Dermis lymphatic vessel endothelial cell (primary cell): ENCODE data around the gene WFIKKN1. TPM values are rescaled to one million over a fixed set of nuclear protein-coding genes. Genes with fewer than 3 reads are reported as not detected.

Experiments used
- total RNA-seq: library from RNA; depleted of rRNA; stranded (reverse); fragments of >200 nt; gene quantifications from 2 replicates; pipeline ENCODE4 v1.2.1, GENCODE V29; 2014

The WFIKKN1 gene, protein sequence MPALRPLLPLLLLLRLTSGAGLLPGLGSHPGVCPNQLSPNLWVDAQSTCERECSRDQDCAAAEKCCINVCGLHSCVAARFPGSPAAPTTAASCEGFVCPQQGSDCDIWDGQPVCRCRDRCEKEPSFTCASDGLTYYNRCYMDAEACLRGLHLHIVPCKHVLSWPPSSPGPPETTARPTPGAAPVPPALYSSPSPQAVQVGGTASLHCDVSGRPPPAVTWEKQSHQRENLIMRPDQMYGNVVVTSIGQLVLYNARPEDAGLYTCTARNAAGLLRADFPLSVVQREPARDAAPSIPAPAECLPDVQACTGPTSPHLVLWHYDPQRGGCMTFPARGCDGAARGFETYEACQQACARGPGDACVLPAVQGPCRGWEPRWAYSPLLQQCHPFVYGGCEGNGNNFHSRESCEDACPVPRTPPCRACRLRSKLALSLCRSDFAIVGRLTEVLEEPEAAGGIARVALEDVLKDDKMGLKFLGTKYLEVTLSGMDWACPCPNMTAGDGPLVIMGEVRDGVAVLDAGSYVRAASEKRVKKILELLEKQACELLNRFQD
- under 0.01 and 0.09 TPM in 2 replicates for total RNA-seq

DNA sequence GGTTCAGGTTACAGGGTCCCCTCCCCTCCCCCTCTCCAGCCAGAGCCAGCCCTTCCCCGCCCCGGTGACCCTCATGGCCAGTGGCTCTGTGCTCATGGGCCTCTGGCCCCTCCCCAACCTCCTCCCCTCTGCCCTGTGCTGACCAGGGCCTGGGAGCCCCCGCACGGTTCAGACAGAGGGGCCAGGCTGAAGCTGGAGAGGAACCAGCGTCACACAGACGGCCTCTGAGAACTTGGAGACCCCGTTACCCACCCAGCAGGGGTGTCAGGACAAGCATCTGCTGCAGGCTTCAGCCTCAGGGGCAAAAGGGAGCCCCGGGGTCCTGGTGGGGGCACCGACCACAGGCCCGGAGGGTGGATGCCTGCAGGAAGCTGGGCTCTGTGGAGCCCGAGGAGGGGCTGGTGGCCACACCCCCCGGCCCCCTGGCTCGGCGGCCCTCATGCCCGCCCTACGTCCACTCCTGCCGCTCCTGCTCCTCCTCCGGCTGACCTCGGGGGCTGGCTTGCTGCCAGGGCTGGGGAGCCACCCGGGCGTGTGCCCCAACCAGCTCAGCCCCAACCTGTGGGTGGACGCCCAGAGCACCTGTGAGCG lies at the start of gene WFIKKN1:
Gene WFIKKN1, plus strand, starts transcription at position 171 of the 591 bp plus-strand sequence. Its CDS starts 269 bp downstream, at position 440.

DNA sequence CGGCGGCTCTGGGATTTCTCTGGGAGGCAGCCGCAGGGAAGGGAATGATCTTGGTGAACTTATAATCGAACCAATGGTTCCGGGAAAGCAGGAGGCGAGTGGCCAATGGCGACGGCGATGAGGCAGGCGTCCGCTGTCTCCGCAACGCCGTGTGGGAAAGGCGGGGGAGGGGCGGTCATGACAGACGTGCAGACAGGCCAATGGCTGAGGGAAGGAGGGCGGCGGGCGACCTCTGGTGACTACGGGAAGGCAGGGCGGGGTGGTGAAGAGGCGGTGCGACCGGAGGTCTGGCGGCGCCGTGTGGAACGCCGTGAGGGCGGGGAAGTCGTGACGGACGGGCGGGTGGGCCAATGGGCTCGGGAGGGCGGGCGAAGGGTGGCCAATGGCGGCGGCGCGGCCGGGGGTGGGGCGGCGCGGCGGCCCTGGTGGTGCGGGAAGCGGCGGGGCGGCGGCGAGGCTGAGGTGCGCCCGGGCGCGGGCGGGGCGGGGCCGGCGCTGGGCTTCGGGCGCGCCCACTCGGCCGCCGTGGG lies 41.1 kb upstream of the WFIKKN1 start, which contains the start of gene RAB40C:
Gene RAB40C, plus strand, starts transcription at position 409 of the 530 bp plus-strand sequence. CDS start 226 bp downstream, outside the sequence.

DNA sequence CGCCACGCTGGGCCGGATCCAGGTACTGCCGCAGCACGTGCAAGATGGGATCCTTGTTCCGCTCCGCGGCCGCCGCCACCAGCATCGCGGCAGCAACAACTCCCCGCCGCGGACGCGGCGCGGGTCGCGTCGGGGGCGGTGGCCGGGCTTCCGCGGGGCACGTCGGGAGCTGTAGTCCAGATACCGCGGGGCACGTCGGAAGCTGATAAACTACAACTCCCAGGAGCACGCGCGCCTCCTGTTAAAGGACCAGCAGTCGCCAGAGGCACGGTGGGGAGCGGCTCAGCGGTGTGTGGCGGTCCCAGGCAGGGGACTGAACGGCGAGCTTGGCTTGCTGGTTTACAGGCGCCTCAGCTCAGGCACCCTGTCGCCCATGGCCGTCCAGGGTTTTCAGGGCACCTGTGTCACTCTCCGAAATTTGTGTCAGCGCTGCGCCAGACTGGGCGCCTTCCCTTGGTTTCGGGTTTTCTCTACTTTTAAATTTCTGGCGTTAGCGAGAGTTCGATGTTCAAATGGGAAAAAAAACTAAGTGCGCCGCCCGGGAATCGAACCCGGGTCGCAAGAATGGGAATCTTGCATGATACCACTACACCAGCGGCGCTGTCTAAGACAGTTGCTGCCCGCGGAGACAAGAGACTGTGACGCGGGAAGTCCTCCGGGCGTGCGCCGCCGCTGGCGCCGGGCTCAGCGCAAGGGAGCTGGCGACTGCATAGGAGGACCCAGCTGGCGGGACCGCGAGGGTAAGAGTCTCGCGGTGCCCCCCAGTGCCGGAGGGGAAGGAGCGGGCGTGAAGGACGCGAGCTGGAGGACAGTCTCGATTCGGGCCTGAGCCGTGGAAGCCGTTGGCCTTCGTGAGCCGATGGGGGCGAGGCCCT lies 5.7 kb downstream of the WFIKKN1 start, which contains the start of gene METTL26:
Gene METTL26, minus strand, starts transcription at position 100 of the 875 bp plus-strand sequence. Its CDS starts 15 bp downstream, at position 85.

DNA sequence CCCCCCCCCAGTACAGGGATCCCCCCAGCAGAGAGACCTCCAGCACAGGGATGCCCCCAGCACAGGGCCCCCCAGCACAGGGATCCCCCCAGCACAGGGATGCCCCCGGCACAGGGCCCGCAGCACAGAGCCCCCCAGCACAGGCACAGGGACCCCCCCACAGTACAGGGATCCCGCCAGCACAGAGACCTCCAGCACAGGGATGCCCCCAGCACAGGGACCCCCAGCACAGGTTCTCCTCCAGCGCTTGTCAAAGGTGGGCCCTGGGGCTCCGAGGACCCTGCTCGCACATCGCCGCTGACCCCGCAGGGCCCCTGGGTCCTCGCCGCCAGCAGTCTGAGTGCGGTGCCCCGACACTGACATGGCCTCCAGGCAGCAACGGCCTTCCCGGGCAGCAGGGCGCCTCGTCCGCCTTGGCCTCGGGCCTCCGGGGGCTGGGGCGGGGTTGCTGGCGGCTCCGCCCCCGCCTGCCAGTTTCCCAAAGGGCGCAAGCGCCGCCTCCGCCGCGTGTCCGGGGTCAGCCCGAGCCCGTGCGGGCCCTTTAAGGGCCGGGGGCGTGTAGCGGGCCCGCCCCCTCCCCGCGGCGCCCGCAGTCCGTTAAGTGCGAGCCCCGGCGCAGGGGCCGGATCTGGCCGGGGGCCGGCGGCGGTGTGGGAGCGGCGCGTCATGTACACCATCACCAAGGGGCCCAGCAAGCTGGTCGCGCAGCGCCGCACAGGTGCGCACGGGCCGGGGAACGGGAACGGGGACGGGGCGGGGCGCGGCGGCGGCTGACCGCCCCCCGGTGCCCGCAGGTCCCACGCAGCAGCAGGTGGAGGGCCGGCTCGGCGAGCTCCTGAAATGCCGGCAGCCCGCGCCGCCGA lies 10.8 kb downstream of the WFIKKN1 start, which contains the start of gene MCRIP2:
Gene MCRIP2, plus strand, starts transcription at position 503 of the 863 bp plus-strand sequence. Its CDS starts 164 bp downstream, at position 667.

DNA sequence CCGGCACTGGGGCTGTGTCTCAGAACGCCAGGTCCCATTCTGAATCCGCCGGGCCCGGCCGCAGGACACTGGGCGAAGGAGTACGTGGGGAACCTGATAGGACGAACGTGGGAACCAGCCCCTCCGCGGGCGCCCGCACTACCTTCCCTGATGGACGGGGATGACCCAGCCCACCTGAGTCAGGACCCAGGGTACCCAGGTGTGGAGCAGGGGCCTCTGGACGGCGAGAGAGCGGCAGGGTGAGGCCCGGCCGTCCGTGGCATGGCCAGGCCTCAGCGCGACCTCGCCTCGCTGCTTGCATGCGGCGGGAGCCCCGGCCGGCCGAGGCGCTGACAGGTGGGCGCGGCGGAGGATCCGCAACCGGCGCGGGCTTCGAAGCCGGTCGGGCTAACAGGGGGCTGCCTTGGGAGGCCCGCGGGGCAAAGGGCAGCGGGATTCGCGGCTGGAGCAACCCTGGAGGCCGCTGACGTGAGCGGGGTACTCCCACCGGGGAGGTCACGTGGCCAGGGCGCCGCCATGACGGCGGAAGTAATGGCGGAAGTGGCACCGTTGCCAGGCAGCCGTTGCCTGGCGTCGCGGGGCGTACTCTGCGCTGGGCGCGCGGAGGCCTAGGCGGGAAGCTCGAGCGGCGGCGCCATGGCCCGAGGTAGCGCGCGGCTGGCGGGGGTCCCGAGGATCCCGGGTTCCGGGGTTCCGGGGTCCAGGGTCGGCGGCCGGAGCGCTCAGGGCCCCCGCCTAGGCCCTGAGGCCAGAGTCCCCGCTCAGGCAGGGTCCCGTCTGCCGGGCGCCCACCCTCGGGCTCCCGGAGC lies 18.2 kb downstream of the WFIKKN1 start, which contains the start of gene WDR90:
Gene WDR90, plus strand, starts transcription at position 585 of the 809 bp plus-strand sequence. Its CDS starts 52 bp downstream, at position 637.

DNA sequence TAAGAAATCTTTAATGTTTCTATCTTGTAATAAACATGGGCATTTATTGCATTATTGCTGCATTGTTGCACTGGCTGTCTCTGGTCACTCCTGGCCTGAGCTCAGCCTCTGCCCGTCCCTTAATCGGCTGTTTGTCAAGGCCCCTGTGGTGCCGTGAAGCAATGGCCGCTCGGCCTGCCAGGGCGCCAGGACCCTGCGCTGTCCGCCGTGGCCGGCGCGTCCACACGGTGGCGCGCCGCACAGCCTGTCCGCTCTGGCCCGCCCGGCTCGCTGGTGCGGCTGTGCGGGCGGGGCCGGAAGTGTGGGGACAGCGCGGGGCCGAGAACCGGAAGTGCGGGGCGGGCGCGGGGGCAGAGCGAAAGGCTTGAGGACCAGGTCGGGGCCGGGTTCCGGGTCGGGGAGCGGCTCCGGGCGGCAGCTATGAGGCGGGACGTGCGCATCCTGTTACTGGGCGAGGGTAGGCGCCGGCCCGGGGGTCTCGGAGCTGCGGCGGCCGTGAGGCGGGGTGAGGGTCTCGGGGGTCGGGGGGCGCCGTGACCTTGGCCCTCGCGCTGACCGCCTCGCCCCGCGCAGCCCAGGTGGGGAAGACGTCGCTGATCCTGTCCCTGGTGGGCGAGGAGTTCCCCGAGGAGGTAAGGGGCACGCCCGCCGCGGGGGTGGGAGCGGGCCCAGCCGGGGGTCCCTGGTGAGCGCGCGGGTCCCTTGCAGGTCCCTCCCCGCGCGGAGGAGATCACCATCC lies 37.2 kb downstream of the WFIKKN1 start, which contains the start of gene RHOT2:
Gene RHOT2, plus strand, starts transcription at position 353 of the 739 bp plus-strand sequence. Its CDS starts 68 bp downstream, at position 421.

DNA sequence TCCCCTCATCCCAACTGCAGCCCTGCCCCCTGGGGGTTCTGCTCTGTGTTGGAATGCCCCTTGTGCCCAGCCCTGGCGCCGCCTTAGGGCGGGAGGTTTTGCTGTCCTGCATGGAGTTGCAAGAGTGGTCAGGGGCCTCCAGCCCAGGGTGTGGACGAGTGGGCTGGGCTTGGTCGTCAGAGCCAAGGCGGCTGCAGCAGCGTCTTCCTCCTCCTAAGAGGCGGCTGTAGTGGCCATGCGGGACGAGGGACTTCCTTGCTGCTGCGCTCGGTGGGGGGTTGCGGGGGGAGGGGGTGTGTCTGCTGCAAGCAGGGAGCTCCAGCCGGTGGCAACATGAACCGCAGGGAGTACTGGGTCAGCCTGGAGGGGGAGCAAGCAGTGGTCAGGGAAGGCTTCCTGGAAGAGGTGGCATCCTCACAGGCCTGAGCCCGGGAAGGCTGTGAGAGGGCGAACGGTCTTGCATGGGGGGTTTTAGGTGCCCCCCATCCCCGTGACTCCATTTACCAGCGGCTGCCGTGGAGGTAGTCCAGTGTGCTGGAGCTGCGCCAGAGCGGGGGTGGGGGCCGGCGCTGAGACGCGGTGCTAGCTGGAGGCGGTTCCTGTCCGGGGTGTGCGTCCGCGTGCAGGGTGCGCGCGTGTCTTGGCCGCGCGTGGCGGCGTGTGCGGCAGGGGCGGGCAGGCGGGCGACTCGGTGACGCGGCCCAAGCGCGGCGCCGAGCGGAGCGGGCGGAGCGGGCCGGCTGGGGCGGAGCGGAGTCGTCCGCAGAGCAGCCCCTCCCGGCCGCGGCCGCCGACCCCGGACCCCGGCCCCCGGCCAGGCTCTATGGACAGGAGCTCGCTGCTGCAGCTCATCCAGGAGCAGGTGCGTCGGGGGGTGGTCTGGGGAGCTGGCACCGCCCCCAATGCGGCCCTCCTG lies 44.4 kb downstream of the WFIKKN1 start, which contains the start of gene RHBDL1:
Gene RHBDL1, plus strand, starts transcription at position 704 of the 916 bp plus-strand sequence. Its CDS starts 120 bp downstream, at position 824.

DNA sequence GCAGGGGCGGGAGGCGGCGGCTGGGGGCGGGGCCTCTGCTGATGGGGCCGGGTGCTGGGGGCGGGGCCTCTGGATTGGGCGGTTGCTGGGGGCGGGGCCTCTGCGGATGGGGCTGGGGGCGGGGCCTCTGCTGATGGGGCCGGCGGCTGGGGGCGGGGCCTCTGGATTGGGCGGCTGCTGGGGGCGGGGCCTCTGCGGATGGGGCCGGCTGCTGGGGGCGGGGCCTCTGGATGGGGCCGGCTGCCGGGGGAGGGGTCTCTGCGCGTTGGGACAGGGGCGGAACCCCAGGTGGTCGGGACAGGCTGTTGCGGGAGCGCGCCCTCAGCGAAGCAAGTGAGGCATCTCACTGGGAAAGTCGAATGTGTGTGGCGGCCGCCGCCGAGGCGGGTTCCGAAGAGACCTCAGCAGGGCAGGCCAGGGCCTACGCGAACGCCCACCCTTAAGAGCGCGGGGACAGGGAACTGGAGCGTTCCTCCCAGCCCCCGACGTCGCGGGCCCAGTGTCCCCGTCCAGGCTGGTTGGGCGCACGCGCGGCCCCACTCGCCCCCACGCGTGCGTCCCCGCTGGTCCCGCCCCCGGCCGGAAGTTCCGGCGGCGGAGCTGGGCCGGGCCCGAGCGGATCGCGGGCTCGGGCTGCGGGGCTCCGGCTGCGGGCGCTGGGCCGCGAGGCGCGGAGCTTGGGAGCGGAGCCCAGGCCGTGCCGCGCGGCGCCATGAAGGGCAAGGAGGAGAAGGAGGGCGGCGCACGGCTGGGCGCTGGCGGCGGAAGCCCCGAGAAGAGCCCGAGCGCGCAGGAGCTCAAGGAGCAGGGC lies 49.2 kb downstream of the WFIKKN1 start, which contains the start of gene STUB1:
Gene STUB1, plus strand, starts transcription at position 597 of the 811 bp plus-strand sequence. Its CDS starts 116 bp downstream, at position 713.

Other genes with a start within 250 kb of the WFIKKN1 start
- 62.1 and 67.1 TPM in 2 replicates for gene PGAP6, start 249.0 kb upstream of the WFIKKN1 start, total RNA-seq
- gene NME4, start 233.8 kb upstream of the WFIKKN1 start, total RNA-seq: 31.6 and 32.1 TPM in 2 replicates
- 10.2 and 13.8 TPM in 2 replicates for gene DECR2, start 229.1 kb upstream of the WFIKKN1 start, total RNA-seq
- 27.5 and 38.9 TPM in 2 replicates for gene RAB11FIP3, start 205.3 kb upstream of the WFIKKN1 start, total RNA-seq
- gene CAPN15, start 103.3 kb upstream of the WFIKKN1 start, total RNA-seq: 18.3 and 25.2 TPM in 2 replicates
- not detected in 2 replicates for gene PRR35, start 70.6 kb upstream of the WFIKKN1 start, total RNA-seq
- gene NHLRC4, start 64.0 kb upstream of the WFIKKN1 start, total RNA-seq: 2.2 and 2.3 TPM in 2 replicates
- gene PIGQ, start 61.0 kb upstream of the WFIKKN1 start, total RNA-seq: 15.1 and 15.9 TPM in 2 replicates
- 9.2 and 10.9 TPM in 2 replicates for gene RAB40C, start 40.9 kb upstream of the WFIKKN1 start, total RNA-seq
- 46.4 and 47.7 TPM in 2 replicates for gene METTL26, start 5.3 kb downstream of the WFIKKN1 start, total RNA-seq
- 6.9 and 9.4 TPM in 2 replicates for gene MCRIP2, start 10.8 kb downstream of the WFIKKN1 start, total RNA-seq
- gene WDR90, start 18.4 kb downstream of the WFIKKN1 start, total RNA-seq: 6.2 and 6.4 TPM in 2 replicates
- gene RHOT2, start 37.1 kb downstream of the WFIKKN1 start, total RNA-seq: 23.5 and 23.8 TPM in 2 replicates
- 0.17 TPM in 1 of 2 replicates, not detected in the other for gene RHBDL1, start 44.7 kb downstream of the WFIKKN1 start, total RNA-seq
- gene STUB1, start 49.4 kb downstream of the WFIKKN1 start, total RNA-seq: 71.7 and 89.8 TPM in 2 replicates
- 17.9 and 18.5 TPM in 2 replicates for gene JMJD8, start 53.3 kb downstream of the WFIKKN1 start, total RNA-seq
- 1.7 and 2.5 TPM in 2 replicates for gene WDR24, start 59.4 kb downstream of the WFIKKN1 start, total RNA-seq
- under 0.01 and 0.09 TPM in 2 replicates for gene FBXL16, start 74.8 kb downstream of the WFIKKN1 start, total RNA-seq
- 14.1 and 27.2 TPM in 2 replicates for gene METRN, start 84.1 kb downstream of the WFIKKN1 start, total RNA-seq
- 12.2 and 13.8 TPM in 2 replicates for gene ANTKMT, start 90.2 kb downstream of the WFIKKN1 start, total RNA-seq
- 0.22 and 0.34 TPM in 2 replicates for gene CCDC78, start 95.5 kb downstream of the WFIKKN1 start, total RNA-seq
- 4.6 and 4.7 TPM in 2 replicates for gene HAGHL, start 96.1 kb downstream of the WFIKKN1 start, total RNA-seq
- gene CIAO3, start 110.0 kb downstream of the WFIKKN1 start, total RNA-seq: 23.0 and 30.9 TPM in 2 replicates
- 0.17 TPM in 1 of 2 replicates, not detected in the other for gene MSLN, start 129.7 kb downstream of the WFIKKN1 start, total RNA-seq
- 19.3 and 19.5 TPM in 2 replicates for gene RPUSD1, start 157.4 kb downstream of the WFIKKN1 start, total RNA-seq
- 3.1 and 3.3 TPM in 2 replicates for gene CHTF18, start 157.6 kb downstream of the WFIKKN1 start, total RNA-seq
- not detected in 2 replicates for gene GNG13, start 169.7 kb downstream of the WFIKKN1 start, total RNA-seq